ENCODE results near the gene BCL2.

The BCL2 gene

GRCh38 chr18:63135101-63135500 lies 184.5 kb downstream of the BCL2 start:
- no peak for DNase-seq

GRCh38 chr18:63132819-63133200 lies 186.8 kb downstream of the BCL2 start:
- no peak for DNase-seq

GRCh38 chr18:63131959-63132818 lies 187.4 kb downstream of the BCL2 start:
- DNase-seq, result no peak

- no peak for DNase-seq
These were observed 188.2 kb downstream of the BCL2 start for GRCh38 chr18:63131106-63131958.

GRCh38 chr18:63130176-63130575 lies 189.4 kb downstream of the BCL2 start:
- no peak for DNase-seq

GRCh38 chr18:63128237-63128974 lies 191.2 kb downstream of the BCL2 start:
- DNase-seq, result no peak

GRCh38 chr18:63126134-63127069 lies 193.2 kb downstream of the BCL2 start:
- DNase-seq, result no peak

- no peak for DNase-seq
These were observed 198.9 kb downstream of the BCL2 start for GRCh38 chr18:63120620-63121019.

GRCh38 chr18:63119647-63120046 lies 199.9 kb downstream of the BCL2 start:
- peak; percentile 41 for DNase-seq

- no peak for DNase-seq
These were observed 205.5 kb downstream of the BCL2 start for GRCh38 chr18:63113899-63114565.

GRCh38 chr18:63112706-63113105 lies 206.9 kb downstream of the BCL2 start:
- no peak for DNase-seq

- no peak for DNase-seq
These were observed 207.7 kb downstream of the BCL2 start for GRCh38 chr18:63111671-63112402.

GRCh38 chr18:63109802-63110201 lies 209.8 kb downstream of the BCL2 start:
- no peak for DNase-seq

- DNase-seq, result no peak
These were observed 210.5 kb downstream of the BCL2 start for GRCh38 chr18:63109022-63109421.

GRCh38 chr18:63107931-63108330 lies 211.6 kb downstream of the BCL2 start:
- no peak for DNase-seq

- DNase-seq, result peak; percentile 42
These were observed 212.3 kb downstream of the BCL2 start for GRCh38 chr18:63107171-63107845.

GRCh38 chr18:63106727-63107126 lies 212.8 kb downstream of the BCL2 start:
- DNase-seq, result no peak

GRCh38 chr18:63105636-63106316 lies 213.8 kb downstream of the BCL2 start:
- no peak for DNase-seq

- DNase-seq, result no peak
These were observed 214.7 kb downstream of the BCL2 start for GRCh38 chr18:63104868-63105267.
